Measurements from ENCODE around the gene CENPP.

GRCh38 chr9:92381775-92382174, 56.0 kb downstream of the CENPP start:
- no peak for TF ChIP-seq GATA2 (IDR thresholded peaks at IDR 0.05; ENCODE audit: low read depth, low read length)
- no peak for TF ChIP-seq GATA3 (IDR thresholded peaks at IDR 0.05; ENCODE audit: low read depth, low read length)

Data from SH-SY5Y (cell line).